ENCODE measurements around the gene PPP1CA.

GRCh38 chr11:67355023-67355793, 46.5 kb downstream of the PPP1CA start:
- TF ChIP-seq CTCF (IDR thresholded peaks at IDR 0.05) (no peak), POLR2A (IDR thresholded peaks at IDR 0.05) (no peak)
